PC-3 (cell line): ENCODE data around the gene MCFD2. TPM values are rescaled to one million over a fixed set of nuclear protein-coding genes. Genes with fewer than 3 reads are reported as not detected.

Source experiments
- ATAC-seq: fragments of 200-7000 bp; cut with Tn5 transposase; 2 replicates; pipeline ENCODE4 v1.9.1; 2020; ENCODE audit warnings: mild to moderate bottlenecking, moderate library complexity
- BruUV-seq: library from RNA; stranded (reverse); fragments of 400-500 nt; replicated peaks from 2 replicates; lab custom pipeline; 2021; lab: Mats Ljungman, UMichigan
- CTCF ChIA-PET: fragments of 300-600 bp; sonication (Branson Sonifier 250); formaldehyde crosslinking; loops from one replicate; lab custom pipeline; 2022; ENCODE audit warnings: antibody characterized with exemption; lab: Charles Lee
- POLR2A ChIA-PET: fragments of 300-600 bp; sonication (Branson Sonifier 250); formaldehyde crosslinking; loops from one replicate; lab custom pipeline; 2022; ENCODE audit warnings: antibody characterized with exemption; ENCODE audit not compliant: unreplicated experiment; lab: Charles Lee
- DNase-seq: peaks from one replicate; pipeline ENCODE4 v3.0.0-alpha.2; 2015
- H2AFZ ChIP-seq: fragments of 300-600 bp; sonication (generic); 2 replicates; pipeline ENCODE4 v1.6.0; 2016; ENCODE audit warnings: antibody characterized with exemption, low read length
- H3F3A ChIP-seq: fragments of 300-600 bp; sonication (generic); one replicate; pipeline ENCODE4 v1.6.0; 2017; ENCODE audit warnings: antibody characterized with exemption, low read length, control low read depth, mild to moderate bottlenecking; ENCODE audit not compliant: unreplicated experiment
- H3K27ac ChIP-seq: fragments of 300-600 bp; sonication (generic); 2 replicates; pipeline ENCODE4 v1.5.1; 2016; ENCODE audit warnings: mild to moderate bottlenecking, low read length
- H3K27me3 ChIP-seq: fragments of 300-600 bp; sonication (generic); 2 replicates; pipeline ENCODE4 v1.6.1; 2016; ENCODE audit warnings: low read length, mixed read lengths
- H3K36me3 ChIP-seq: fragments of 300-600 bp; sonication (generic); 2 replicates; pipeline ENCODE4 v1.6.1; 2016; ENCODE audit warnings: low read depth, mixed run types, low read length, mixed read lengths
- H3K4me1 ChIP-seq: fragments of 300-600 bp; sonication (generic); 2 replicates; pipeline ENCODE4 v1.5.1; 2016; ENCODE audit warnings: low read length; ENCODE audit not compliant: insufficient read depth
- H3K4me2 ChIP-seq: fragments of 300-600 bp; sonication (generic); 2 replicates; pipeline ENCODE4 v1.6.0; 2016; ENCODE audit warnings: low read length
- H3K4me3 ChIP-seq: fragments of 300-600 bp; sonication (generic); 2 replicates; pipeline ENCODE4 v1.5.1; 2016; ENCODE audit warnings: mild to moderate bottlenecking, low read length, mixed read lengths
- H3K79me2 ChIP-seq: fragments of 300-600 bp; sonication (generic); 2 replicates; pipeline ENCODE4 v1.6.1; 2017; ENCODE audit warnings: low read length, mixed read lengths
- H3K9ac ChIP-seq: fragments of 300-600 bp; sonication (generic); 2 replicates; pipeline ENCODE4 v1.6.0; 2016; ENCODE audit warnings: mild to moderate bottlenecking, low read length
- H3K9me2 ChIP-seq: fragments of 300-600 bp; sonication (generic); replicated peaks from 2 replicates; pipeline ENCODE4 v1.6.1; 2016; ENCODE audit warnings: mixed run types, low read length, mixed read lengths
- H3K9me3 ChIP-seq: fragments of 300-600 bp; sonication (generic); 2 replicates; pipeline ENCODE4 v1.6.1; 2016; ENCODE audit warnings: low read length, mixed read lengths
- H4K20me1 ChIP-seq: fragments of 300-600 bp; sonication (generic); 2 replicates; pipeline ENCODE4 v1.6.1; 2016; ENCODE audit warnings: low read length, mixed read lengths
- CTCF ChIP-seq: fragments of 300-600 bp; sonication (generic); conservative IDR thresholded peaks from 2 replicates; pipeline ENCODE4 v1.5.1; 2017; ENCODE audit warnings: antibody characterized with exemption, low read depth, mild to moderate bottlenecking, low read length
- EZH2 ChIP-seq: fragments of 300-600 bp; sonication (generic); IDR thresholded peaks from one replicate; pipeline ENCODE4 v1.6.1; 2017; ENCODE audit warnings: antibody characterized with exemption, mild to moderate bottlenecking, low read length; ENCODE audit not compliant: unreplicated experiment
- EZH2phosphoT487 ChIP-seq: fragments of 300-600 bp; sonication (generic); IDR thresholded peaks from 2 replicates; pipeline ENCODE4 v1.6.1; 2018; ENCODE audit warnings: mild to moderate bottlenecking, antibody characterized with exemption, low read length, borderline replicate concordance
- intact Hi-C: fragments of 100-400 bp; cut with micrococcal nuclease; formaldehyde crosslinking; loops from 2 replicates; pipeline ENCODE4 v1.9.0; 2023
- total RNA-seq: library from RNA; depleted of rRNA; stranded (reverse); fragments of >200 nt; gene quantifications from 2 replicates; pipeline ENCODE4 v1.2.3, GENCODE V29; 2014

The MCFD2 gene
- total RNA-seq, 1 experiment from 2014 or later: 112 TPM

DNA sequence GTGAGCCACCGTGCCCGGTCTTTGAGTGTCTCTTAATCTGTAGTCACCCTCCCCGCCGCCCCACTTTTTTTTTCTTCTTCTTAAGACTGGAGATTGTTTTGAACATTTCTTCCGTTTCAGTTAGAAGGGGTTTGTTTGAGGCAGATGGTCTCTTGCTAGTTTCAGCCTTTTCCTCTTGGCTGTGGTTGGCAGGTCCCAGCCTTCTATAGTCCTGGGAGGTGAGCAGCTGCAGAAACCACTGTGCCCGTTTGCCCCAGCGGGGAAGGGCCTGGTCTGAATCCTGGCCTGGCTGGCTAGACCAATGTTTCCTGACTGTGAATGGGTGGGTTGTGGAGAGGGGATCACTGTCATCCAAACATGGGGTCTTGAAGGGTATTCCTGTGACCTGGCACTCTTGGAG lies 30.1 kb upstream of the MCFD2 start:
- H3K9me3 ChIP-seq: no peaks in the 10 kb centered on the region
- H3K79me2 ChIP-seq: peaks cover 68% of the 10 kb centered on the region
- H3K4me1 ChIP-seq: 0 out of 2 replicates have a peak, but pooled peaks cover 3% of the 10 kb centered on the region
- ATAC-seq: no peak
- no peak overlapping the region for H3K9ac ChIP-seq
- H3K4me2 ChIP-seq: no peak overlapping the region
- H2AFZ ChIP-seq: no peak overlapping the region
- H3K27me3 ChIP-seq: no peaks in the 10 kb centered on the region
- H4K20me1 ChIP-seq: no peaks in the 10 kb centered on the region
- CTCF ChIA-PET: no interaction called here
- no peak overlapping the region for H3K4me3 ChIP-seq
- POLR2A ChIA-PET: no interaction called here
- H3K36me3 ChIP-seq: no peaks in the 10 kb centered on the region
- no peak for DNase-seq
- H3K9me2 ChIP-seq: no peaks in the 10 kb centered on the region
- no peaks in the 10 kb centered on the region for H3F3A ChIP-seq
- no peak overlapping the region for H3K27ac ChIP-seq
- intact Hi-C loops: no loop called here
- TF ChIP-seq EZH2phosphoT487: no peak
- TF ChIP-seq CTCF: no peak
- TF ChIP-seq EZH2: no peak
- BruUV-seq: no TSS peak

- intact Hi-C loops: loop anchor here (2.0 kb wide), 1 partner anchor 21 kb away; no protein-coding TSS in a partner anchor
- H3K36me3 ChIP-seq: no peaks in the 10 kb centered on the region
- no peaks in the 10 kb centered on the region for H4K20me1 ChIP-seq
- BruUV-seq: no TSS peak
- H3K79me2 ChIP-seq: peaks cover 74% of the 10 kb centered on the region
- H3K9ac ChIP-seq: no peak overlapping the region
- H3K4me1 ChIP-seq: peaks cover 9% of the 10 kb centered on the region
- H3K9me3 ChIP-seq: no peaks in the 10 kb centered on the region
- no peak for DNase-seq
- ChIA-PET CTCF (no interaction called here), POLR2A (no interaction called here)
- H3K27me3 ChIP-seq: no peaks in the 10 kb centered on the region
- H3K4me2 ChIP-seq: 0 out of 2 replicates have a peak overlapping the region, but pooled peaks have one; percentile 100
- no peaks in the 10 kb centered on the region for H3F3A ChIP-seq
- no peaks in the 10 kb centered on the region for H3K9me2 ChIP-seq
- ATAC-seq: no peak
- no peak overlapping the region for H2AFZ ChIP-seq
- no peak overlapping the region for H3K27ac ChIP-seq
- TF ChIP-seq CTCF (no peak), EZH2phosphoT487 (no peak), EZH2 (no peak)
- H3K4me3 ChIP-seq: no peak overlapping the region
These were observed 28.5 kb upstream of the MCFD2 start for GRCh38 chr2:46943881-46944798.
